Mesenteric fat pad (tissue), 1 donor: Measurements from ENCODE around the gene CDC27. TPM values are rescaled to one million over a fixed set of nuclear protein-coding genes. Genes with fewer than 3 reads are reported as not detected.
"Not testable (repeated sequence)": the region's sequence is repeated elsewhere in the genome, so short reads cannot be mapped to it uniquely, and the experiment has no call there.

Source experiments
- DNase-seq: peaks from one replicate; pipeline ENCODE4 v3.0.0-alpha.2; 2020; ENCODE audit warnings: low spot score
- long read RNA-seq: library from polyadenylated mRNA; unstranded; transcript quantifications from one replicate; pipeline ENCODE4 v2.0.0, GENCODE V29; 2020
- total RNA-seq: library from RNA; stranded (reverse); fragmentation: NEBNext Ultra II Directional; extraction: Animal tissue kit (Norgen Biotek cat#: 25700); gene quantifications from one replicate; pipeline ENCODE4 v1.2.1, GENCODE V29; 2021
- donor health status: DM: yes; HTN: yes; CAD: no.

The CDC27 gene
- 124 TPM for total RNA-seq
- long read RNA-seq, full-length matches to known transcripts: 2 of 102 reads
- long read RNA-seq, partial matches to known transcripts: 74 of 102 reads
- long read RNA-seq, other reads (novel, unspliced or antisense): 26 of 102 reads

GRCh38 chr17:47188876-47189731 lies at the start of gene CDC27:
TSS of gene CDC27 (minus strand) at chr17:47189295. CDS start at chr17:47189172, 123 bp downstream.
- DNase-seq: peak; percentile 98

- no peak for DNase-seq
Measured at GRCh38 chr17:47238321-47239010, 49.4 kb upstream of the CDC27 start.

GRCh38 chr17:47237841-47238240 lies 48.7 kb upstream of the CDC27 start:
- DNase-seq: no peak

GRCh38 chr17:47235923-47236322 lies 46.8 kb upstream of the CDC27 start:
- DNase-seq: no peak

GRCh38 chr17:47235506-47235905 lies 46.4 kb upstream of the CDC27 start:
- no peak for DNase-seq

- DNase-seq: no peak
Measured at GRCh38 chr17:47232465-47232864, 43.4 kb upstream of the CDC27 start.

GRCh38 chr17:47231866-47232265 lies 42.8 kb upstream of the CDC27 start:
- no peak for DNase-seq

- no peak for DNase-seq
Measured at GRCh38 chr17:47231334-47231733, 42.2 kb upstream of the CDC27 start.

GRCh38 chr17:47230864-47231263 lies 41.8 kb upstream of the CDC27 start:
- no peak for DNase-seq

- DNase-seq: no peak
Measured at GRCh38 chr17:47229535-47230443, 40.7 kb upstream of the CDC27 start.

- DNase-seq: no peak
Measured at GRCh38 chr17:47227862-47228261, 38.8 kb upstream of the CDC27 start.

GRCh38 chr17:47225911-47226688 lies 37.0 kb upstream of the CDC27 start:
- no peak for DNase-seq

GRCh38 chr17:47225436-47225858 lies 36.4 kb upstream of the CDC27 start:
- DNase-seq: no peak

- DNase-seq: no peak
Measured at GRCh38 chr17:47224966-47225365, 35.9 kb upstream of the CDC27 start.

- not testable (repeated sequence) for DNase-seq
Measured at GRCh38 chr17:47224077-47224476, 35.0 kb upstream of the CDC27 start.

- DNase-seq: no peak
Measured at GRCh38 chr17:47223460-47223859, 34.4 kb upstream of the CDC27 start.

- no peak for DNase-seq
Measured at GRCh38 chr17:47223007-47223406, 33.9 kb upstream of the CDC27 start.

GRCh38 chr17:47222047-47222446 lies 33.0 kb upstream of the CDC27 start:
- no peak for DNase-seq

- no peak for DNase-seq
Measured at GRCh38 chr17:47221154-47221553, 32.1 kb upstream of the CDC27 start.

- no peak for DNase-seq
Measured at GRCh38 chr17:47220531-47220999, 31.5 kb upstream of the CDC27 start.
